ENCODE measurements around the gene HRK. TPM values are rescaled to one million over a fixed set of nuclear protein-coding genes. Genes with fewer than 3 reads are reported as not detected.

HRK gene
- total and polyA plus RNA-seq, 2 of the 4 experiments (the other 2 are of a cell fraction), result not detected

- no peak overlapping the region for H2BK15ac ChIP-seq (ENCODE audit: low read depth, low read length)
- no peak overlapping the region for H4K5ac ChIP-seq (ENCODE audit: low read depth, low read length)
- 1% methylated on average over 31 of the region's 65 CpGs; no CpG with 5 or more reads in 1 of the 2 experiments for WGBS, 2 experiments (ENCODE audit: extremely low coverage in 2 of 2, insufficient read length in 1 of 2)
- no TSS peak for BruUV-seq (replicated peaks)
- in situ Hi-C loops (cut with MboI; ENCODE audit: low sequenced_read_pairs), result no loop called here
- no peak overlapping the region for H3K18ac ChIP-seq (ENCODE audit: low read depth, low read length)
- H2AFZ ChIP-seq (replicated peaks; ENCODE audit: low read length, poor library complexity), result peak overlapping the region; percentile 78
- no peaks in the 10 kb centered on the region for H3K36me3 ChIP-seq (ENCODE audit: control insufficient read depth, insufficient read depth, low read length)
- CTCF ChIA-PET, result no interaction called here
- H3K27ac ChIP-seq (ENCODE audit: insufficient read depth, low read length), result no peak overlapping the region
- H3K56ac ChIP-seq (ENCODE audit: extremely low read depth, insufficient read depth, low read length), result no peak overlapping the region
- H3K4me1 ChIP-seq (ENCODE audit: control insufficient read depth, insufficient read depth, low read length), result no peaks in the 10 kb centered on the region
- H3K27me3 ChIP-seq (ENCODE audit: control insufficient read depth, insufficient read depth, low read length), result peaks cover 81% of the 10 kb centered on the region
- peak; percentile 74 for ATAC-seq (ENCODE audit: low read depth)
- H2AK5ac ChIP-seq (ENCODE audit: low read depth, low read length), result no peak overlapping the region
- H4K8ac ChIP-seq (ENCODE audit: low read depth in 2 of 2, low read length in 2 of 2), result no peak overlapping the region
- peak; percentile 45 for DNase-seq
- peak overlapping the region; percentile 31; the same call in 1 of the 2 replicates for H3K4me3 ChIP-seq (ENCODE audit: insufficient read depth, low read depth, low read length)
- no peak overlapping the region for H3K9ac ChIP-seq (ENCODE audit: low read depth, low read length)
- H3K23ac ChIP-seq (ENCODE audit: low read depth, low read length), result no peak overlapping the region
- POLR2A ChIA-PET (ENCODE audit: unreplicated experiment), result no interaction called here
- no peaks in the 10 kb centered on the region for H3K79me1 ChIP-seq (ENCODE audit: low read depth in 1 of 2, low read length in 2 of 2)
- no peaks in the 10 kb centered on the region for H3K9me1 ChIP-seq (ENCODE audit: insufficient read depth, low read length)
- intact Hi-C loops (cut with micrococcal nuclease), result loop anchor here (2.0 kb wide), 1 partner anchor 30 kb away; the partner anchor contains the start of gene FBXW8
- peak overlapping the region; percentile 55 for H3K4me2 ChIP-seq (ENCODE audit: low read depth, low read length)
- no peak overlapping the region for H2BK5ac ChIP-seq (ENCODE audit: low read depth, low read length, poor library complexity, severe bottlenecking)
- dilution Hi-C loops (cut with HindIII; ENCODE audit: low sequenced_read_pairs, unreplicated experiment), result no loop called here
- H4K91ac ChIP-seq (ENCODE audit: insufficient read depth, low read depth, low read length), result no peak overlapping the region
- no peak overlapping the region for H3K14ac ChIP-seq (replicated peaks; ENCODE audit: low read depth, low read length)
- H3K4ac ChIP-seq (ENCODE audit: low read depth, low read length), result no peak overlapping the region
- H2BK20ac ChIP-seq (ENCODE audit: low read depth, low read length), result no peak overlapping the region
- TF ChIP-seq ELK1 (IDR thresholded peaks at IDR 0.05; ENCODE audit: borderline replicate concordance, low read depth, low read length) (no peak), RCOR1 (IDR thresholded peaks at IDR 0.05; ENCODE audit: insufficient replicate concordance, low read length) (no peak), RFX5 (IDR thresholded peaks at IDR 0.05; ENCODE audit: low read depth, low read length) (no peak), POLR2A (IDR thresholded peaks at IDR 0.05; ENCODE audit: low read depth, low read length) (no peak), USF2 (IDR thresholded peaks at IDR 0.05; ENCODE audit: low read depth, low read length) (no peak), CEBPB (IDR thresholded peaks at IDR 0.05; ENCODE audit: low read depth, low read length) (no peak), FOS (IDR thresholded peaks at IDR 0.05; ENCODE audit: low read depth, low read length) (no peak), SMC3 (IDR thresholded peaks at IDR 0.05; ENCODE audit: low read depth, low read length) (no peak), CHD1 (IDR thresholded peaks at IDR 0.05; ENCODE audit: low read depth, low read length) (no peak), RAD21 (IDR thresholded peaks at IDR 0.05; ENCODE audit: low read length) (no peak), MXI1 (IDR thresholded peaks at IDR 0.05; ENCODE audit: borderline replicate concordance, low read depth, low read length) (no peak), NFE2L2 (IDR thresholded peaks at IDR 0.05; ENCODE audit: low read depth, low read length) (no peak), CTCF (conservative IDR thresholded peaks at IDR 0.05; ENCODE audit: low read depth, low read length) (no peak), MAZ (IDR thresholded peaks at IDR 0.05; ENCODE audit: borderline replicate concordance, low read depth, low read length) (no peak)
- peaks cover 8% of the 10 kb centered on the region; the same call in 1 of the 2 replicates for H4K20me1 ChIP-seq (ENCODE audit: insufficient read depth, low read length)
- no peaks in the 10 kb centered on the region for H3K9me3 ChIP-seq (ENCODE audit: control insufficient read depth, insufficient read depth, low read length)
- no peak overlapping the region for H2BK120ac ChIP-seq (ENCODE audit: low read depth, low read length)
- no peak overlapping the region for H2AK9ac ChIP-seq (replicated peaks; ENCODE audit: low read depth, low read length, poor library complexity)
Measured at GRCh38 chr12:116880817-116881324, 370 bp downstream of the HRK start.

Data from IMR-90 (cell line).